Subcutaneous abdominal adipose tissue (tissue), 5 donors: ENCODE data around the gene TWF2.

ENCODE experiments used
- H3K27ac ChIP-seq: one replicate; pipeline ENCODE4 v1.7.0; 2013; ENCODE audit warnings: low read depth, mild to moderate bottlenecking, inconsistent platforms, low read length, moderate library complexity
- H3K27me3 ChIP-seq, 5 donors: one replicate each; pipeline ENCODE4 v1.7.0; 2013; ENCODE audit warnings: low read length in 5 of 5, inconsistent platforms in 1 of 5; ENCODE audit not compliant: control insufficient read depth in 5 of 5, insufficient read depth in 4 of 5
- H3K36me3 ChIP-seq, 5 donors: one replicate each; pipeline ENCODE4 v1.7.0; 2013; ENCODE audit warnings: low read length in 5 of 5; ENCODE audit not compliant: control insufficient read depth in 5 of 5, insufficient read depth in 5 of 5
- H3K4me1 ChIP-seq, 5 donors: one replicate each; pipeline ENCODE4 v1.7.0; 2013; ENCODE audit warnings: low read length in 5 of 5, mild to moderate bottlenecking in 3 of 5, moderate library complexity in 1 of 5; ENCODE audit not compliant: control insufficient read depth in 5 of 5, insufficient read depth in 5 of 5
- H3K4me3 ChIP-seq, 5 donors: one replicate each; pipeline ENCODE4 v1.7.0; 2013; ENCODE audit warnings: low read length in 5 of 5, low read depth in 1 of 5
- H3K9ac ChIP-seq, 5 donors: one replicate each; pipeline ENCODE4 v1.7.0; 2013; ENCODE audit warnings: low read length in 5 of 5, mild to moderate bottlenecking in 4 of 5, moderate library complexity in 3 of 5
- H3K9me3 ChIP-seq, 5 donors: one replicate each; pipeline ENCODE4 v1.7.0; 2013; ENCODE audit warnings: low read length in 5 of 5; ENCODE audit not compliant: control insufficient read depth in 5 of 5
- donor health status: healthy.
- donor health status: healthy.
- donor health status: healthy.
- donor health status: healthy.
- donor health status: healthy.

The TWF2 gene

DNA sequence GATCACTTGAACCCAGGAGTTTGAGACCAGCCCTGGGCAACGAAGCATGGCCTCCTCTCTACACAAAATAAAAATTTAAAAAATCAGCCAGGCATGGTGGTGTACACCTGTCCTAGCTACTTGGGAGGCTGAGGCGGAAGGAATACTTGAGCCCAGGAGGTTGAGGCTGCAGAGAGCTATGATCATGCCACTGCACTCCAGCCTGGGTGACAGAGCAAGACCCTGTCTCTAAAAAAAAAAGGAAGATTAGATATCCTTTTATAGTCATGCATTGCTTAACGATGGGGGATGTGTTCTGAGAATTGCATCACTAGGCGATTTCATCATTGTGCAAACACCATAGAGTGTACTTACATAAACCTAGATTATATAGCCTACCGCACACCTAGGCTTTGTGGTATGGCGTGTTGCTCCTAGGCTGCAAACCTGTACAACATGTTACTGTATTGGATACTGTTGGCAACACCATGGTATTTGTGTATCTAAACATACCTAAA, 28.4 kb downstream of the TWF2 start:
- H3K4me1 ChIP-seq = peaks cover 0 to 30% (median 26%) of the 10 kb centered on the region in 5 donors
- H3K36me3 ChIP-seq = peaks cover 26 to 98% (median 92%) of the 10 kb centered on the region in 5 donors
- H3K4me3 ChIP-seq = no peak overlapping the region
- H3K9ac ChIP-seq = no peak overlapping the region
- H3K27ac ChIP-seq = peak overlapping the region; percentile 37
- H3K27me3 ChIP-seq = no peaks in the 10 kb centered on the region
- H3K9me3 ChIP-seq = no peaks in the 10 kb centered on the region

DNA sequence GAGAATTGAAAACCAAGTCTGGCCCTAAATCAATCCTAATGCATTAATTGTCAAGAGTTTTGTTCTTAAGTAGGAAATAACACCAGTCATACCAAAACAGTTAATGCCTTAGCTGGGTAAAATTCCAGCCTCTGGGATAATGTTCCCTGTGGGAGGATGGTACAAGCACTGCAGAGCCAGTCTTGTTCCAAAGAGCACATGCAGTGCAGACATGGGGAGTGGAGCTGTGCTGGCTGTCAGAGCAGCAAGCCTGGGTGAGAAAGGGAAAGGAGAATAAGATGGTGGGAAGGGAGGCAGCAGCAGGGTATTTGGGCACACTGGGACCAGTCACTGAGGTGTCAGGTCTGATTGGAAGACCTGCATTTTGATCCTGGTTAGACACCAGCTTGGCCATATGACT, 28.9 kb downstream of the TWF2 start:
- peaks cover 0 to 25% (median 20%) of the 10 kb centered on the region in 5 donors for H3K4me1 ChIP-seq
- no peaks in the 10 kb centered on the region for H3K27me3 ChIP-seq
- peak overlapping the region; percentile 37 for H3K27ac ChIP-seq
- H3K4me3 ChIP-seq = no peak overlapping the region
- H3K9ac ChIP-seq = no peak overlapping the region
- no peaks in the 10 kb centered on the region for H3K9me3 ChIP-seq
- peaks cover 31 to 98% (median 92%) of the 10 kb centered on the region in 5 donors for H3K36me3 ChIP-seq

DNA sequence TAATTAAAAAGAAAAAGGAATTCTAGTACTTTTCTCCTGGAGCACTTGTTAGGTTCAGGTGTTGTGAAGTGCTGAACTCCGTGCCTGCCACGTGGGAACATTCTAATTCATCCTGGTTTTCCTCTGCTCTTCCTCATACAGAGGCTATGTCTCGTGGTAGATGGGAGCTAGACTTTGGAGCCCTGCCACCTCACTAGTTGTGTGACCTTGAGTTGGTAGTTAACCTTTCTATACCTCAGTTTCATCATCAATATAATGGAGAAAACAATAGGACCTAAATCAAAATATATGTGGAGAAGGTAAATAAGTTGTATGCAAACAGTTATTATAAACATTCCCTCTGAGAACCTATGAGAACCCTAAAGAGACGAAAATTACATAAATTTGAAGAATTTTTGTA, 30.4 kb downstream of the TWF2 start:
- Histone ChIP-seq H3K36me3 (peaks cover 39 to 98% (median 92%) of the 10 kb centered on the region in 5 donors), H3K9me3 (no peaks in the 10 kb centered on the region), H3K4me3 (no peak overlapping the region), H3K9ac (no peak overlapping the region), H3K27me3 (no peaks in the 10 kb centered on the region), H3K4me1 (peaks cover under 1 to 22% (median 19%) of the 10 kb centered on the region in 5 donors), H3K27ac (no peak overlapping the region)

DNA sequence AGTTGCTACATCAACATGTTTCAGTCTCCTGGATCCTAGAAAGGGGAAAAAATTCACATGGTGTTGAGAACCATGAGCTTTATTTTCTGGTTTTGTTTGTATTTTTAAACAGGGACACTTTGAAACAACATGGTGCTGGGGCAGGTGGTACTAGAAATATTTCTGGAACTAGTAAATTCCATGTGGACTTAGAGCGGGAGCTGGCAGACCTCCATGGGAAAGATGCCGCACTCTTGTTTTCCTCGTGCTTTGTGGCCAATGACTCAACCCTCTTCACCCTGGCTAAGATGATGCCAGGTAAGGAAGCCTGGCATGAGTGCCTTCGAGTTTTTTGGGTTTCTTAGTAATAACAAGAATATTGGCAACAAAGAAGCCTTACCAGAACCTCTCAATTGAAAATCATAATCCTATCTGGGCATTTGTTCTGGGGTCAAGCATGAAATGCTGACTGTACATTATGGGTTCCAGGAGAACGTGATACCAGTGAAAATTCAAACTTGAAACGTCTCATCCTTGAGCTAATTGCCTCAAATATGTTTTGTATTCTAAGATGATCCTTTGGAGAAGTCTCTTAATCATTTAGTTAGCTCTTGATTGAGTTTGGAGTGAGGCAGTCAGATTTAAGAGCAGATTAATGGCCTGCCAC, 33.1 kb downstream of the TWF2 start:
- Histone ChIP-seq H3K27ac (no peak overlapping the region), H3K36me3 (peaks cover 43 to 89% (median 83%) of the 10 kb centered on the region in 5 donors), H3K27me3 (no peaks in the 10 kb centered on the region), H3K9ac (no peak overlapping the region), H3K4me3 (no peak overlapping the region), H3K4me1 (peaks cover 1 to 42% (median 34%) of the 10 kb centered on the region in 5 donors), H3K9me3 (no peaks in the 10 kb centered on the region)

DNA sequence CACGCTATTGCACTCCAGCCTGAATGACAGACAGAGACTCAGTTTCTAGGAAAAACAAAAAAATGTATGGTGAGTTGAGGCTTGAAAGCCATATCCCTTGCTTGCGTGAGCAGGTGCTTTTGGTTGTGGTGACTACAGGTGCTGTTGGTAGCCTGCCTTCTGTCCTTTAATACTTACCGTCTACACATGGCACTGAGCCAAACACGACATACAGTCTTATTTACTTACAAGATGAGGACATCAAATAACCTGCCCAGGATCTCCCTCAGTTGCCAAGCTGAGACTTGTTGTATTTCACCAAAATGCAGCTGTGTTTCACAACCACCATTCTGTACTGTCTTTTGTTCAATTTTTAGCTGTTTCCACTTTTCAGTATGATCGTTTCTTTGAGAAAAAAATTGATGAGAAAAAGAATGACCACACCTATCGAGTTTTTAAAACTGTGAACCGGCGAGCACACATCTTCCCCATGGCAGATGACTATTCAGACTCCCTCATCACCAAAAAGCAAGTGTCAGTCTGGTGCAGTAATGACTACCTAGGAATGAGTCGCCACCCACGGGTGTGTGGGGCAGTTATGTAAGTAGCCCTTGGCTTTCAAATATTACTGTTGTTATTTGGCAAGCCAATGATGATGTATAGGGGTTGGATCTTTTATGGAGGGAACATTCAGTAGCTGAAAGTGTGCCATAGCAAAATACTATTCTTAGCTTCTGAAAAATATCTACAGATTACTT, 34.5 kb downstream of the TWF2 start:
- Histone ChIP-seq H3K9ac (no peak overlapping the region), H3K9me3 (no peaks in the 10 kb centered on the region), H3K4me3 (no peak overlapping the region), H3K36me3 (peaks cover 43 to 76% (median 71%) of the 10 kb centered on the region in 5 donors), H3K27ac (peak overlapping the region; percentile 24), H3K27me3 (no peaks in the 10 kb centered on the region), H3K4me1 (peaks cover 1 to 38% (median 26%) of the 10 kb centered on the region in 5 donors)

DNA sequence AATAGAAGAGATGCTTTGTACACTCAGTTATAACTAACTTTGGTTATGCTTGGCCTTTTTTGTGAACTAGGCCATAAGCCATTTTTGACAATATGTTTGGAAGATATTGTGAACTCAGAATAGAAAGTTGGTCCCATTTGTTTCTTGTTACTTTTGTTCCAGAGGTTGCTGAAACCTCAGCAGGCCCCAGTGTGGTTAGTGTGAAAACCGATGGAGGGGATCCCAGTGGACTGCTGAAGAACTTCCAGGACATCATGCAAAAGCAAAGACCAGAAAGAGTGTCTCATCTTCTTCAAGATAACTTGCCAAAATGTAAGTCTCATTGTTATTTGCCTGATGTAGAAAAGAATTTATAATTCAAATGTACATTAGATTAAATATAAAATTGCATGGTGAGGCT, 35.3 kb downstream of the TWF2 start:
- Histone ChIP-seq H3K9me3 (no peaks in the 10 kb centered on the region), H3K4me3 (no peak overlapping the region), H3K4me1 (peaks cover 5 to 46% (median 34%) of the 10 kb centered on the region in 5 donors), H3K9ac (no peak overlapping the region), H3K27me3 (no peaks in the 10 kb centered on the region), H3K36me3 (peaks cover 40 to 70% (median 68%) of the 10 kb centered on the region in 5 donors), H3K27ac (no peak overlapping the region)

DNA sequence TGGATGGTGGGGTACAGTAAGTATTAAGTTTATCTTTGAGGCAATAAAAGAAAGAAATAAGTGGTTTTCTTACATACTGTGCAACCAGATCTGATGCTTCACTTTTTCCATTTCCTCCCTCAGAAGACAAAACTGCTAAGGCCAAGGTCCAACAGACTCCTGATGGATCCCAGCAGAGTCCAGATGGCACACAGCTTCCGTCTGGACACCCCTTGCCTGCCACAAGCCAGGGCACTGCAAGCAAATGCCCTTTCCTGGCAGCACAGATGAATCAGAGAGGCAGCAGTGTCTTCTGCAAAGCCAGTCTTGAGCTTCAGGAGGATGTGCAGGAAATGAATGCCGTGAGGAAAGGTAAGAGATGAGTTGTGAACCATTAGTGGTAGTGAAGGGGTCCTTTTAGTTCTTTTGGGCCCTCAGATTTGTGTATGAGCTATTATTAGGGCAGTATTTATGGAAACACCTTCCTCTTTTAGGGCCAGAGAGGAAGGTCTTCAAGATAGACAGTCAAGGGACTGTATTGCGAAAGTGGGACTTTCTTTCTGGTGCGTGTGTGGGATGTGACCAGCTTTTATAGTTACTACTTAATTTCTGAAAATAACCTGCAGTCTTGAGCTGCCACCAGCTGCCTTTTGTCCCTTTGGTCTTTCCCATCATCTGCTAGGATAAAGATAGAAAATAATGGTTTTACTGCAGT, 36.4 kb downstream of the TWF2 start:
- Histone ChIP-seq H3K4me1 (peaks cover 6 to 55% (median 41%) of the 10 kb centered on the region in 5 donors), H3K27ac (no peak overlapping the region), H3K9ac (no peak overlapping the region), H3K27me3 (no peaks in the 10 kb centered on the region), H3K4me3 (no peak overlapping the region), H3K9me3 (no peaks in the 10 kb centered on the region), H3K36me3 (peaks cover 33 to 59% (median 57%) of the 10 kb centered on the region in 5 donors)

DNA sequence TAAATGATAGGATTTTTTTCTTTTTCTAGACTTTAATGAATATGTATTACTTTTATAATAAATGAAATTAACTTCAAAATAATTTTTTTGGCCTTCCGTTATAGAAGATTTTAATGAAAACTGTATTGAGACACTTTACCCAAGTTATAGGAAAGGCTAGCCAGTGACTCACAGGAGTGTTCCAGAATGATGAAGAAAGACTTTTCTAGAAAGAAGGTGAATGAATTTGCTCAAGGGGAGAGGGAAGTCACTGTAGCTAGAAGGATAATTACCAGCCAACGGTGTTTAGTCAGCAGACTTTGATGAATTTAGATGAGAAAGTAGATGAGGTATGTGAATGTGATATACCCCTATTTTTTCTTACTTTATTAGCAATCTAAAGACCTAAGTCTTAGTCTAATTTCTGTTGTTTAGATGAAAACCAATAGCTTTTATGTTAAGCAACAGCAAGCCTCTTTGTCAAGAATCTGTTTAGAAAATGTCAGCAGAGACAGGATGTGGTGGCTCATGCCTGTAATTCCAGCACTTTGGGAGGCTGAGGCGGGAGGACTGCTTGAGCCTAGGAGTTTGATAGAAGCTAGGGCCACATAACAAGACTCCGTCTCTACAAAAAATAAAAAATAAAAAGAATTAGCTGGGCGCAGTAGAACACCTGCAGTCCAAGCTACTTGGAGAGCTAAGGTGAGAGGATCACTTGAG, 37.8 kb downstream of the TWF2 start:
- Histone ChIP-seq H3K36me3 (peaks cover 25 to 48% (median 46%) of the 10 kb centered on the region in 5 donors), H3K4me1 (peaks cover 11 to 69% (median 55%) of the 10 kb centered on the region in 5 donors), H3K27ac (peak overlapping the region; percentile 37), H3K9me3 (no peaks in the 10 kb centered on the region), H3K4me3 (no peak overlapping the region), H3K9ac (no peak overlapping the region), H3K27me3 (no peaks in the 10 kb centered on the region)

DNA sequence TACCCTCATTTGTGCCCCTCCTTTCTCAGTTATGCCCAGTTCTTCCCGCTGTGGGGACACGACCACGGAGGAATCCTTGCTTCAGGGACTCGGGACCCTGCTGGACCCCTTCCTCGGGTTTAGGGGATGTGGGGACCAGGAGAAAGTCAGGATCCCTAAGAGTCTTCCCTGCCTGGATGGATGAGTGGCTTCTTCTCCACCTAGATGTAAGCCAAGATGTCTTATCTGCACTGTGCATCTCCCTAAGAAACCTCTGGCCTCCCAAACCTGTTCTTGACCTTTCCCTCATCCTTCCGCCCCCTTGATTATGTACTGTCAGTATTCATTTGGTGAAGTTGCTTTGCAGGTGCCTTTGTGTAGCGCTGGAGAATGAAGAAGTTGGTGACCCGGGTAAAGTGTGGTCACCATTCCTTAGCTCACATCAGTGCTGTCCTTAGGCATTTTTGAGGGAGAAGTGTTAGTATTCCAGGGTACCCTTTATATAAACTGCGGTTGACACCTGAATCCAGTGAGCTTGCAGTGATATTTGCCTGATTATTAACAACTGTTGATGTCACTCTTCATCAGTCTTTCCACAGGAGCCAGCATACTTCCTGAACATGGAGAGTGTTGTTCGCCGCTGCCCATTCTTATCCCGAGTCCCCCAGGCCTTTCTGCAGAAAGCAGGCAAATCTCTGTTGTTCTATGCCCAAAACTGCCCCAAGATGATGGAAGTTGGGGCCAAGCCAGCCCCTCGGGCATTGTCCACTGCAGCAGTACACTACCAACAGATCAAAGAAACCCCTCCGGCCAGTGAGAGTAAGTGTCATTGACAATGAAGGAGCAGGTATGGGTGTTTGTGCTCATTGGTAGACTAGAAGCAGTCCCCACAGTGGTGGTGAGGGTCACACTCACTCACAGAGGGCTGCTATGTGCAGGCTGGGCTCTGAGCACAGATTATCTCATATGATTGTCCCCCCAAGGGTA, 40.0 kb downstream of the TWF2 start:
- H3K36me3 ChIP-seq = peaks cover 10 to 26% (median 24%) of the 10 kb centered on the region in 5 donors
- peaks cover 13 to 78% (median 61%) of the 10 kb centered on the region in 5 donors for H3K4me1 ChIP-seq
- peak overlapping the region; percentile 75 to 96 (median 94) for H3K9ac ChIP-seq
- peak overlapping the region; percentile 88 to 96 (median 90) for H3K4me3 ChIP-seq
- H3K27me3 ChIP-seq = no peaks in the 10 kb centered on the region
- no peaks in the 10 kb centered on the region for H3K9me3 ChIP-seq
- peak overlapping the region; percentile 84 for H3K27ac ChIP-seq
